GM23338 (cell line): ENCODE results near the gene GRIK1. TPM values are rescaled to one million over a fixed set of nuclear protein-coding genes. Genes with fewer than 3 reads are reported as not detected.

Experiments
- ATAC-seq: fragments of 200-7000 bp; cut with Tn5 transposase; 3 replicates; pipeline ENCODE4 v1.9.1; 2020
- DNase-seq: peaks from one replicate; pipeline ENCODE4 v3.0.0-alpha.2; 2015; ENCODE audit warnings: low spot score
- H2AFZ ChIP-seq: fragments of 200-600 bp; sonication (generic); 2 replicates; pipeline ENCODE4 v1.8.0; 2016; ENCODE audit warnings: antibody characterized with exemption, mild to moderate bottlenecking, moderate library complexity
- H3F3A ChIP-seq: fragments of 200-600 bp; sonication (generic); replicated peaks from 2 replicates; pipeline ENCODE4 v1.8.0; 2017; ENCODE audit warnings: antibody characterized with exemption, mixed run types, low read depth
- H3K27ac ChIP-seq: fragments of 200-600 bp; sonication (generic); 2 replicates; pipeline ENCODE4 v1.6.1; 2016; ENCODE audit warnings: low read depth
- H3K27me3 ChIP-seq: fragments of 200-600 bp; sonication (generic); 2 replicates; pipeline ENCODE4 v1.8.0; 2016; ENCODE audit warnings: mild to moderate bottlenecking, mixed run types, moderate library complexity; ENCODE audit not compliant: insufficient read depth
- H3K36me3 ChIP-seq: fragments of 200-600 bp; sonication (generic); 2 replicates; pipeline ENCODE4 v1.8.0; 2016; ENCODE audit warnings: mild to moderate bottlenecking; ENCODE audit not compliant: insufficient read depth
- H3K4me1 ChIP-seq: fragments of 200-600 bp; sonication (generic); 2 replicates; pipeline ENCODE4 v1.8.0; 2016; ENCODE audit warnings: mild to moderate bottlenecking, moderate library complexity; ENCODE audit not compliant: insufficient read depth
- H3K4me2 ChIP-seq: fragments of 200-600 bp; sonication (generic); 2 replicates; pipeline ENCODE4 v1.7.1; 2017; ENCODE audit warnings: mixed run types
- H3K4me3 ChIP-seq: fragments of 200-600 bp; sonication (generic); 2 replicates; pipeline ENCODE4 v1.6.1; 2016; ENCODE audit warnings: mixed run types
- H3K79me2 ChIP-seq: fragments of 200-600 bp; sonication (generic); replicated peaks from 2 replicates; pipeline ENCODE4 v1.8.0; 2017; ENCODE audit warnings: mild to moderate bottlenecking; ENCODE audit not compliant: insufficient read depth
- H3K9me2 ChIP-seq: fragments of 200-600 bp; sonication (generic); 2 replicates; pipeline ENCODE4 v1.8.0; 2017; ENCODE audit not compliant: insufficient read depth
- H4K20me1 ChIP-seq: fragments of 200-600 bp; sonication (generic); replicated peaks from 2 replicates; pipeline ENCODE4 v1.8.0; 2017; ENCODE audit warnings: mild to moderate bottlenecking; ENCODE audit not compliant: insufficient read depth
- H3K27ac Mint-ChIP-seq: 2 replicates; pipeline ENCODE4 v1.8.0; 2020; ENCODE audit warnings: inconsistent platforms, mild to moderate bottlenecking, moderate library complexity, mixed read lengths
- H3K27me3 Mint-ChIP-seq: 3 replicates; pipeline ENCODE4 v1.8.0; 2022; ENCODE audit warnings: low read depth, mild to moderate bottlenecking, moderate library complexity, mixed read lengths, inconsistent platforms; ENCODE audit not compliant: insufficient read depth, poor library complexity
- H3K36me3 Mint-ChIP-seq: 3 replicates; pipeline ENCODE4 v1.8.0; 2021; ENCODE audit warnings: low read depth, mild to moderate bottlenecking, inconsistent platforms, moderate library complexity, mixed read lengths
- H3K4me1 Mint-ChIP-seq: 3 replicates; pipeline ENCODE4 v1.8.0; 2020; ENCODE audit warnings: mild to moderate bottlenecking, inconsistent platforms, mixed read lengths
- H3K4me3 Mint-ChIP-seq: 3 replicates; pipeline ENCODE4 v1.8.0; 2021; ENCODE audit warnings: moderate library complexity, mild to moderate bottlenecking, inconsistent platforms, mixed read lengths
- H3K9me3 Mint-ChIP-seq: 3 replicates; pipeline ENCODE4 v1.8.0; 2020; ENCODE audit warnings: moderate library complexity, mild to moderate bottlenecking, inconsistent platforms, mixed read lengths
- CREB1 ChIP-seq: fragments of 250-450 bp; sonication (Bioruptor Pico); IDR thresholded peaks from 2 replicates; pipeline ENCODE4 v1.5.0; 2020; ENCODE audit warnings: low read depth, mild to moderate bottlenecking, moderate library complexity
- EZH2 ChIP-seq: fragments of 200-600 bp; sonication (generic); IDR thresholded peaks from one replicate; pipeline ENCODE4 v1.8.0; 2017; ENCODE audit warnings: antibody characterized with exemption, mild to moderate bottlenecking, low read depth; ENCODE audit not compliant: unreplicated experiment
- EZH2phosphoT487 ChIP-seq: fragments of 200-600 bp; sonication (generic); IDR thresholded peaks from one replicate; pipeline ENCODE4 v1.8.1; 2018; ENCODE audit warnings: antibody characterized with exemption; ENCODE audit not compliant: unreplicated experiment
- JUNB ChIP-seq: IDR thresholded peaks from one replicate; pipeline ENCODE4 v1.6.1; 2016; ENCODE audit warnings: antibody characterized with exemption; ENCODE audit not compliant: unreplicated experiment
- NANOG ChIP-seq: IDR thresholded peaks from 2 replicates; pipeline ENCODE4 v1.6.1; 2016; ENCODE audit warnings: antibody characterized with exemption, borderline replicate concordance
- STAT1 ChIP-seq: IDR thresholded peaks from one replicate; pipeline ENCODE4 v1.6.1; 2016; ENCODE audit warnings: antibody characterized with exemption; ENCODE audit not compliant: unreplicated experiment
- ZNF331 ChIP-seq: fragments of 250-450 bp; sonication (Bioruptor Pico); IDR thresholded peaks from 2 replicates; pipeline ENCODE4 v1.5.0; 2020; ENCODE audit warnings: low read depth, mild to moderate bottlenecking, moderate library complexity
- polyA plus RNA-seq: library from polyadenylated mRNA; unstranded; fragments of >200 nt; fragmentation: Nextera tagmentation; extraction: Ambion mirVana; gene quantifications from 2 replicates; pipeline ENCODE4 v1.2.1, GENCODE V29; 2016
- total RNA-seq: library from RNA; depleted of rRNA; stranded (reverse); fragments of >200 nt; shearing (Covaris generic); gene quantifications from 2 replicates; pipeline ENCODE4 v1.2.3, GENCODE V29; 2014
- TF ChIP-seq, protein P1 (sequence below): IDR thresholded peaks from 2 replicates; pipeline ENCODE4 v1.6.1; 2016; ENCODE audit warnings: antibody characterized with exemption
- TF ChIP-seq, protein P2 (sequence below): fragments of 250-450 bp; sonication (Bioruptor Pico); IDR thresholded peaks from 2 replicates; pipeline ENCODE4 v1.5.0; 2020; ENCODE audit warnings: mild to moderate bottlenecking, moderate library complexity

GRIK1 gene
- total and polyA plus RNA-seq, 2 experiments from 2014 or later, result 0.18 to 0.42 TPM

DNA sequence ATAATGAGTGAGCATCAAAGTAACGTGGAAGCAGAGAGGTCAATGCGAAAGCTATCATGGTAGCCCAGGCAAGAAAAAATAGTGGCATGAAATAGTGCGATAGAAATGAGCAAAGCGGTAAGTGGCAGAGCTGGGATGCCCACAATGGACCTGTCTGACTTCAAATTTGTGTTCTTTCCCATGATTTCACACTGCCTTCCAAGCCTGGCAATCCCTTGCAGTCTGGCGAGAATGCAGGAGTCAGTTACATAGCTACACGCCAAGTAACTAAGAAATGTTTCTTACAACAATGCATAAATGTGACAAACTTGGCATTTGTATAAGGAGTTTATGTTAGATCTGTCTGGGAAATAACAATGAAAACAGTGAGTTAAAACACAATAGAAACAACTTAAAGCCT lies 82.6 kb downstream of the GRIK1 start:
- Histone ChIP-seq H3K4me3 (no peak overlapping the region), H3K4me2 (no peak overlapping the region), H3K36me3 (no peaks in the 10 kb centered on the region), H3K79me2 (no peaks in the 10 kb centered on the region), H3K4me1 (peaks cover 8% of the 10 kb centered on the region), H3K27ac (no peak overlapping the region), H2AFZ (no peak overlapping the region), H4K20me1 (no peaks in the 10 kb centered on the region), H3F3A (no peaks in the 10 kb centered on the region), H3K27me3 (no peaks in the 10 kb centered on the region), H3K9me2 (no peaks in the 10 kb centered on the region)
- ATAC-seq (no peak), DNase-seq (no peak)
- H3K27me3 Mint-ChIP-seq, result peaks cover 1% of the 10 kb centered on the region
- no peak overlapping the region for H3K27ac Mint-ChIP-seq
- no peaks in the 10 kb centered on the region for H3K9me3 Mint-ChIP-seq
- H3K4me3 Mint-ChIP-seq, result no peak overlapping the region
- H3K4me1 Mint-ChIP-seq, result peaks cover 3% of the 10 kb centered on the region
- no peak for TF ChIP-seq JUNB
- TF ChIP-seq EZH2, result no peak
- no peak for TF ChIP-seq NANOG
- TF ChIP-seq ZNF331 (CRISPR knock-in tag), result no peak
- no peak for TF ChIP-seq STAT1
- TF ChIP-seq EZH2phosphoT487, result no peak
- TF ChIP-seq, protein P1, sequence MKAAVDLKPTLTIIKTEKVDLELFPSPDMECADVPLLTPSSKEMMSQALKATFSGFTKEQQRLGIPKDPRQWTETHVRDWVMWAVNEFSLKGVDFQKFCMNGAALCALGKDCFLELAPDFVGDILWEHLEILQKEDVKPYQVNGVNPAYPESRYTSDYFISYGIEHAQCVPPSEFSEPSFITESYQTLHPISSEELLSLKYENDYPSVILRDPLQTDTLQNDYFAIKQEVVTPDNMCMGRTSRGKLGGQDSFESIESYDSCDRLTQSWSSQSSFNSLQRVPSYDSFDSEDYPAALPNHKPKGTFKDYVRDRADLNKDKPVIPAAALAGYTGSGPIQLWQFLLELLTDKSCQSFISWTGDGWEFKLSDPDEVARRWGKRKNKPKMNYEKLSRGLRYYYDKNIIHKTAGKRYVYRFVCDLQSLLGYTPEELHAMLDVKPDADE, result no peak
- TF ChIP-seq, protein P2, sequence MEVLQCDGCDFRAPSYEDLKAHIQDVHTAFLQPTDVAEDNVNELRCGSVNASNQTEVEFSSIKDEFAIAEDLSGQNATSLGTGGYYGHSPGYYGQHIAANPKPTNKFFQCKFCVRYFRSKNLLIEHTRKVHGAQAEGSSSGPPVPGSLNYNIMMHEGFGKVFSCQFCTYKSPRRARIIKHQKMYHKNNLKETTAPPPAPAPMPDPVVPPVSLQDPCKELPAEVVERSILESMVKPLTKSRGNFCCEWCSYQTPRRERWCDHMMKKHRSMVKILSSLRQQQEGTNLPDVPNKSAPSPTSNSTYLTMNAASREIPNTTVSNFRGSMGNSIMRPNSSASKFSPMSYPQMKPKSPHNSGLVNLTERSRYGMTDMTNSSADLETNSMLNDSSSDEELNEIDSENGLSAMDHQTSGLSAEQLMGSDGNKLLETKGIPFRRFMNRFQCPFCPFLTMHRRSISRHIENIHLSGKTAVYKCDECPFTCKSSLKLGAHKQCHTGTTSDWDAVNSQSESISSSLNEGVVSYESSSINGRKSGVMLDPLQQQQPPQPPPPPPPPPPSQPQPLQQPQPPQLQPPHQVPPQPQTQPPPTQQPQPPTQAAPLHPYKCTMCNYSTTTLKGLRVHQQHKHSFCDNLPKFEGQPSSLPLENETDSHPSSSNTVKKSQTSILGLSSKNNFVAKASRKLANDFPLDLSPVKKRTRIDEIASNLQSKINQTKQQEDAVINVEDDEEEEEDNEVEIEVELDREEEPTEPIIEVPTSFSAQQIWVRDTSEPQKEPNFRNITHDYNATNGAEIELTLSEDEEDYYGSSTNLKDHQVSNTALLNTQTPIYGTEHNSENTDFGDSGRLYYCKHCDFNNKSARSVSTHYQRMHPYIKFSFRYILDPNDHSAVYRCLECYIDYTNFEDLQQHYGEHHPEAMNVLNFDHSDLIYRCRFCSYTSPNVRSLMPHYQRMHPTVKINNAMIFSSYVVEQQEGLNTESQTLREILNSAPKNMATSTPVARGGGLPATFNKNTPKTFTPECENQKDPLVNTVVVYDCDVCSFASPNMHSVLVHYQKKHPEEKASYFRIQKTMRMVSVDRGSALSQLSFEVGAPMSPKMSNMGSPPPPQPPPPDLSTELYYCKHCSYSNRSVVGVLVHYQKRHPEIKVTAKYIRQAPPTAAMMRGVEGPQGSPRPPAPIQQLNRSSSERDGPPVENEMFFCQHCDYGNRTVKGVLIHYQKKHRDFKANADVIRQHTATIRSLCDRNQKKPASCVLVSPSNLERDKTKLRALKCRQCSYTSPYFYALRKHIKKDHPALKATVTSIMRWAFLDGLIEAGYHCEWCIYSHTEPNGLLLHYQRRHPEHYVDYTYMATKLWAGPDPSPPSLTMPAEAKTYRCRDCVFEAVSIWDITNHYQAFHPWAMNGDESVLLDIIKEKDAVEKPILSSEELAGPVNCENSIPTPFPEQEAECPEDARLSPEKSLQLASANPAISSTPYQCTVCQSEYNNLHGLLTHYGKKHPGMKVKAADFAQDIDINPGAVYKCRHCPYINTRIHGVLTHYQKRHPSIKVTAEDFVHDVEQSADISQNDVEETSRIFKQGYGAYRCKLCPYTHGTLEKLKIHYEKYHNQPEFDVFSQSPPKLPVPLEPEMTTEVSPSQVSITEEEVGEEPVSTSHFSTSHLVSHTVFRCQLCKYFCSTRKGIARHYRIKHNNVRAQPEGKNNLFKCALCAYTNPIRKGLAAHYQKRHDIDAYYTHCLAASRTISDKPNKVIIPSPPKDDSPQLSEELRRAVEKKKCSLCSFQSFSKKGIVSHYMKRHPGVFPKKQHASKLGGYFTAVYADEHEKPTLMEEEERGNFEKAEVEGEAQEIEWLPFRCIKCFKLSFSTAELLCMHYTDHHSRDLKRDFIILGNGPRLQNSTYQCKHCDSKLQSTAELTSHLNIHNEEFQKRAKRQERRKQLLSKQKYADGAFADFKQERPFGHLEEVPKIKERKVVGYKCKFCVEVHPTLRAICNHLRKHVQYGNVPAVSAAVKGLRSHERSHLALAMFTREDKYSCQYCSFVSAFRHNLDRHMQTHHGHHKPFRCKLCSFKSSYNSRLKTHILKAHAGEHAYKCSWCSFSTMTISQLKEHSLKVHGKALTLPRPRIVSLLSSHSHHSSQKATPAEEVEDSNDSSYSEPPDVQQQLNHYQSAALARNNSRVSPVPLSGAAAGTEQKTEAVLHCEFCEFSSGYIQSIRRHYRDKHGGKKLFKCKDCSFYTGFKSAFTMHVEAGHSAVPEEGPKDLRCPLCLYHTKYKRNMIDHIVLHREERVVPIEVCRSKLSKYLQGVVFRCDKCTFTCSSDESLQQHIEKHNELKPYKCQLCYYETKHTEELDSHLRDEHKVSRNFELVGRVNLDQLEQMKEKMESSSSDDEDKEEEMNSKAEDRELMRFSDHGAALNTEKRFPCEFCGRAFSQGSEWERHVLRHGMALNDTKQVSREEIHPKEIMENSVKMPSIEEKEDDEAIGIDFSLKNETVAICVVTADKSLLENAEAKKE (CRISPR knock-in tag), result no peak
- no peak for TF ChIP-seq CREB1 (CRISPR knock-in tag)
- H3K36me3 Mint-ChIP-seq, result no peaks in the 10 kb centered on the region
